Skeletal muscle satellite cell (primary cell): ENCODE data around the gene FLYWCH1.

ENCODE experiments used
- H3K27me3 ChIP-seq: 2 replicates; pipeline ENCODE4 v1.7.0; 2013; ENCODE audit warnings: low read length; ENCODE audit not compliant: control insufficient read depth, insufficient read depth
- H3K36me3 ChIP-seq: 2 replicates; pipeline ENCODE4 v1.7.0; 2013; ENCODE audit warnings: mild to moderate bottlenecking, control low read depth, low read length; ENCODE audit not compliant: insufficient read depth
- H3K4me1 ChIP-seq: 2 replicates; pipeline ENCODE4 v1.7.0; 2013; ENCODE audit warnings: low read length; ENCODE audit not compliant: control insufficient read depth, insufficient read depth
- H3K4me2 ChIP-seq: 2 replicates; pipeline ENCODE4 v1.7.0; 2013; ENCODE audit warnings: mild to moderate bottlenecking, low read length
- H3K4me3 ChIP-seq: 2 replicates; pipeline ENCODE4 v1.7.0; 2013; ENCODE audit warnings: low read length
- H3K9ac ChIP-seq: 2 replicates; pipeline ENCODE4 v1.7.0; 2013; ENCODE audit warnings: mild to moderate bottlenecking, low read depth, low read length, moderate library complexity
- H3K9me3 ChIP-seq: replicated peaks from 2 replicates; pipeline ENCODE4 v1.7.0; 2013; ENCODE audit warnings: mild to moderate bottlenecking, control low read depth, low read length

FLYWCH1 gene

DNA sequence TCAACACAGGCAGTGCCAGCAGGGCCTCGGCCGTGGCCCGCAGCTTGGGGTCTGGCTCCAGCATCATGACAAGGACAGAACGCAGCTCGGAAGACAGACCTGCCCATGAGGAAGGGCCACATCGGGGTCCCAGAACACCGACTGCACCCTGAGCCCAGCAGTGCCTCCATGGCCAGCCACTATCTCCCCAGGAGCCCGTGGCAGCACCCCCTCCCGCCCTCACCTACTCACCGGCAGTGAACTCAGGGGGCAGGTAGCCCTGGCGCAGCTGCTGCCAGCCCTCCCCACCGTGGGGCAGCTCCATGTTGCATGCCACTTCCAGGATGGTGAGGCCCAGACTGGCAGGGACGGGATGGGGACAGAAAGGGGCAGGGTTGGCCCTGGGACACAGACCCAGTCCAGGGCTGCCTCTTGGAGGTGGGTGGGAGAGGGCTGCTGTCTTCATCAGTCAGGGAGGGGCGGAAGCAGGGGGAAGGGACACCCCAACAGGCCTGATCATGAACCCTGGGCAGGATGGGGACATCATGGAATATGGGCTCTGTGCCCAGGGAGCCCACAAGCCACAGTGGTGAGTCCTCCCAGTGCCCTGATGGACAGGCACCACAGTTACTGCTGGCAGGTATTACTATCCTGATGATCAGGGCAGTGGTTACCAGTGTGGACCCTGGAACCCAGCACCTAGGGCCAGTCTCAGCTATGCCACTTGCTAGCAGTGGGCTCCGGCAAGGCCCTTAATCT lies 62.8 kb downstream of the FLYWCH1 start:
- H3K9ac ChIP-seq = no peak overlapping the region
- H3K4me3 ChIP-seq = no peak overlapping the region
- H3K4me1 ChIP-seq = peaks cover 19% of the 10 kb centered on the region
- H3K27me3 ChIP-seq = no peaks in the 10 kb centered on the region
- H3K4me2 ChIP-seq = no peak overlapping the region
- no peaks in the 10 kb centered on the region for H3K36me3 ChIP-seq
- no peaks in the 10 kb centered on the region for H3K9me3 ChIP-seq

DNA sequence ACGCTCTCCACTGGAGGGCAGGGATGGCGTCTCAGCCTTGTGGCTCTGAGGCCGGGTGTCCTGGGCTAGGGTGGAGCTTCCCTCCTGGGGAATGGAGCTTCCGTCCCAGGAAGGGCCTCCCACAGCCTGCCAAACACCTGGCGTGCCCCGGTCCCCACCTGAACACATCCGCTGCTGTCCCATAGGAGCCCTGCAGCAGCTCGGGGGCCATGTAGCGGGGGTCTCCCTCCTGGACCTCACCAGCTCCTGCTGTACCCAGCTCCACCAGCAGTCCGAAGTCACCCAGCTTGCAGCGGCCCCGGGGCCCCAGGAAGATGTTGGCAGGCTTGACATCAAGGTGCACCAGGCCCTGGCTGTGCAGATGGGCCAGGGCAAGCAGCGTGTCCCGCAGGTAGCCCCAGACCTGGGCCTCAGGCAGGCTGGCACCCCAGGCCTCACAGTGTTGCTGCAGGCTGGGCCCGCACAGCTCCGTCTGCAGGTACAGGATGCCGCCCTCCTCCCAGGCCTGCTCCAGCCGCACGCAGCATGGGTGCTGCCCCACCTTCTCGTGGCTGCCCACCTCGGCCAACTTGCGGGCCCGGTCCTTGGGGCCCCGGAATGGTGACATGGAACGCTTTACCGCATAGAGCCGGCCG lies 63.5 kb downstream of the FLYWCH1 start:
- no peaks in the 10 kb centered on the region for H3K36me3 ChIP-seq
- no peak overlapping the region for H3K9ac ChIP-seq
- H3K4me2 ChIP-seq = no peak overlapping the region
- no peak overlapping the region for H3K4me3 ChIP-seq
- peaks cover 16% of the 10 kb centered on the region for H3K4me1 ChIP-seq
- no peaks in the 10 kb centered on the region for H3K27me3 ChIP-seq
- no peaks in the 10 kb centered on the region for H3K9me3 ChIP-seq

DNA sequence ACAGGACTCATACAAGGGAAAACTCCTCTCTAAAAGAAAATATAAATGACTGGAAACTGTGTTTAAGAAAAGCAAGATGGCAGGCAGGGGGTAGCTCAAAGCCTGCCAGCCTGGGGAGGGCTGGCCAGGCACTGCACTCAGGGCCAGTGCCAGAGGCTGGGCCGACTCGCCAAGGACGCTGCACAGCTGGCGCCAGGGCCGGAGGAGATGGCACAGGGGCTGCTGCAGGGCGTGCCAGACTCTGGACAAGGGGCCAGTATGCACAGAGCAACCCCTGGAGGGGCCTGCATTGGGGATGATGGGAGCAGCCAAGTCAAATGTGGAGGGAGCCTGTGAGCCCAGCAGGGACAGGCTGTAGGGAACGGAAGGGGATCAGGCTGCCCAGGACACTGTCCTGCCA lies 64.5 kb downstream of the FLYWCH1 start:
- Histone ChIP-seq H3K4me1 (peaks cover 13% of the 10 kb centered on the region), H3K36me3 (no peaks in the 10 kb centered on the region), H3K4me2 (no peak overlapping the region), H3K4me3 (no peak overlapping the region), H3K9ac (no peak overlapping the region), H3K9me3 (no peaks in the 10 kb centered on the region), H3K27me3 (no peaks in the 10 kb centered on the region)

DNA sequence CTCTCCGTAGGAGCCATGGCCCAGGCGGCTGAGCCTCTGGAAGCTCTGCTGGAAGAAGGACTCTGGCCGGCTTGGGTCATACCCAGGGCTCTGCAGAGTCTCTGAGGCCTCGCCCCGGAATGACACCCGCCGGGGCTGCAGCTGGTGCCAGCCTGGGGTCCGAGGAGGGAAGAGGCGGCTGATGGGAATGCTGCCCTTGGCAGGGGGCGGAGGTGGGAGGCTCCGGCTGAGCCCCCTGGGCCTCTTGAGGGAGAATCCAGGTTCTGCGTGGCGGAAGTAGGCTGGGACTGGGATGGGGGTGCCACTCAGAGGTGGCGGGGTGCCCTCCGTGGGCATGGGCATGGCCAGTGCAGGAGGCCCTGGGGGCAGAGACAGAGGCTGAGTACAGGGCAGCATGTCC lies 64.9 kb downstream of the FLYWCH1 start:
- Histone ChIP-seq H3K4me3 (no peak overlapping the region), H3K9me3 (no peaks in the 10 kb centered on the region), H3K9ac (no peak overlapping the region), H3K4me1 (peaks cover 12% of the 10 kb centered on the region), H3K36me3 (no peaks in the 10 kb centered on the region), H3K27me3 (no peaks in the 10 kb centered on the region), H3K4me2 (no peak overlapping the region)

DNA sequence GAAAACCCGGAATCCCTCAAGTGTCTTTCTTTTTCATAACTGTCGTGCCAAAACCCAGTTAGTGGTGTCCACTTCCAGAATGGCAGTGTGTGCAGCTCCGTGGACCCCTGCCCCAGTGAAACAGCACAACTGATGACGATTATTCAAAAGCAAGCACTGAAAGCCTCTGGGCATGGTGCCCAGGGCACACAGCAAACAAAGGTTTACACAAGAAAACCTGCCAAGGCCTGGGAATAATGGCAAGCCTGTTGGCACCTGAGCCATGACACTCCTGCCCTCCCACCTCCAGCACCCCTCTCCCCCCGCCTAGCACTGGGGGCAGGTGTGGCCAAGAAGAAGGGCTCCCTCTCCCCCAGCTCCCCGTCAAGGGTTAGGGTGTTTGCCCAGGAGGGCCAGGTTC lies 65.7 kb downstream of the FLYWCH1 start:
- no peaks in the 10 kb centered on the region for H3K27me3 ChIP-seq
- H3K4me1 ChIP-seq = peaks cover 12% of the 10 kb centered on the region
- no peak overlapping the region for H3K9ac ChIP-seq
- no peaks in the 10 kb centered on the region for H3K9me3 ChIP-seq
- H3K4me3 ChIP-seq = no peak overlapping the region
- no peaks in the 10 kb centered on the region for H3K36me3 ChIP-seq
- H3K4me2 ChIP-seq = no peak overlapping the region

DNA sequence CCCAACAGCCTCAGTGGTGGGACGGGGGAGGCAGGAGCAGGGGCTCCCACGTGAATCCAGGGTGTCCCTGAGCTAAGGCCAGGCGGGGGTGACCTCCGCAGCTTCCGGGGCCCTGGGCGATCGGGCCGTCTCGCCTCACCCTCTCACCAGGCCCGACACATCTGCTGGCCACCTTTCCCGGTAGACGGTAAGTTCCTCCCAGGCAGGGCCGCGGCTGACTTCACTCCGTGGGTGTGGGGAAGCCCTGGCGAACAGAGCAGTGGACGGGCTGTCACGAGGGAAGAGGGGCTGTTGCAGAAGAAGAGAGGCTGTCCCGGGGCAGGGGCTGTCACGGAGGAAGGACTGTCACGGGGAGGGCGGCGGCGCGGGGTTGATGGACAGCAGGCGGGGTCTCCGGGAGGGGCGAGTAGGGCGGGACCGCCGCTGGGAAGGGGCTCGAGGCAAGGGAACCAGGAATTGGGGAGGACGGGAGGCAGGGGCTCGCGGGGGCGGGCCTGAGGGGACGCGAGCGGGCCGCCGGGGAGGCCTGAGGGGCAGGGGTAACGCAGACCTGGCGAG lies 68.0 kb downstream of the FLYWCH1 start:
- Histone ChIP-seq H3K4me1 (peaks cover 17% of the 10 kb centered on the region), H3K4me3 (peak overlapping the region; percentile 83), H3K9ac (peak overlapping the region; percentile 97), H3K27me3 (no peaks in the 10 kb centered on the region), H3K4me2 (peak overlapping the region; percentile 96), H3K36me3 (no peaks in the 10 kb centered on the region), H3K9me3 (no peaks in the 10 kb centered on the region)

DNA sequence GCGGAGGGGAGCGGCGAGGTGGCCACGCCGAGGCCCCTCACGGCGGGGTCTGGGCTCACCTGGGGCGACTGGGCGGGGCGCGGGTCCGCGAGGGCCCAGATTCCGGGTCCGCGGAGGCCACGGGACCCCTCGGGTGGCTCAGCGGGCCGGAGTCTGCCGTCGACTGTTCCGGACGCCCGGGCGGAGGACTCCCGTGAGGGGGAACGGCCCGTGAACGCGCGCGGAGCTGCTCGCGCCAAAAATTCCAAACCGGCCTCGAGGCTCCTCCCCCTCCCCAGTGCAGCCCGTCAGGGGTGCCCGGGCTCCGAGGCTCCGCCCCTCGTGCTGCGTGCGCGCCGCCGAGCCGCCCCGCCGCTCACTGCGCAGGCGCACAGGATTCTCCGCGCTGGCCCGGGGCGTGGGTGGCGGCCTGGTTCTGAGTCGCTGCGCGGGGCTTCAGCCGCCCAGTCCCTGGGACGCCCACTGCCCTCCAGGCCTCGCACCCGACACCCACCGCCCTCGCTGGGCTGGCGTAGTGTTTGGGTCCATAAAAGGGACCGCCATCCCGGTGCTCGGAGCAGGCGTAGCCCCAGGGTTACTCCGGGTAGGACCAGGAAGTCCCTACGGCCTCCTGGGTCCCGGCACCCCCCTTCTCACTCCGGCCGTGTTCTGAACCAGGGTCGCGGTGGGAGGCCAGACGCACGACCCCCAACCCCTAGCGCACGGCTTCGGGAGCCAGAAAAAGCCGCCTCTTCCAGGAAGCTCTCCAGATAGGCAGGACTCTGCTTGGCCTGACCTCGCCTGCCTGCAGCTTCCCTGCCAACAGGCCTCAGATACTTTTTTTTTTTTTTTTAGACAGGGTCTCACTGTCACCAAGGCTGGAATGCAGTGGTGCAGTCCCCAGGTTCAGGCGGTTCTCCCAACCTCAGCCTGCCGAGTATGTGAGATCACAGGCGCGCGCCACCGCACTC lies 68.8 kb downstream of the FLYWCH1 start, which contains the start of gene PKMYT1:
PKMYT1 (minus strand) TSS at position 220 of the 950 bp plus-strand sequence. CDS start 789 bp downstream, outside the sequence.
- Histone ChIP-seq H3K4me2 (peak within 1 kb of the TSS; percentile 96), H3K9ac (peak within 1 kb of the TSS; percentile 97), H3K9me3 (no peaks in the 10 kb centered on the region), H3K4me1 (peaks cover 21% of the 10 kb centered on the region), H3K27me3 (no peaks in the 10 kb centered on the region), H3K4me3 (peak within 1 kb of the TSS; percentile 83), H3K36me3 (no peaks in the 10 kb centered on the region)

DNA sequence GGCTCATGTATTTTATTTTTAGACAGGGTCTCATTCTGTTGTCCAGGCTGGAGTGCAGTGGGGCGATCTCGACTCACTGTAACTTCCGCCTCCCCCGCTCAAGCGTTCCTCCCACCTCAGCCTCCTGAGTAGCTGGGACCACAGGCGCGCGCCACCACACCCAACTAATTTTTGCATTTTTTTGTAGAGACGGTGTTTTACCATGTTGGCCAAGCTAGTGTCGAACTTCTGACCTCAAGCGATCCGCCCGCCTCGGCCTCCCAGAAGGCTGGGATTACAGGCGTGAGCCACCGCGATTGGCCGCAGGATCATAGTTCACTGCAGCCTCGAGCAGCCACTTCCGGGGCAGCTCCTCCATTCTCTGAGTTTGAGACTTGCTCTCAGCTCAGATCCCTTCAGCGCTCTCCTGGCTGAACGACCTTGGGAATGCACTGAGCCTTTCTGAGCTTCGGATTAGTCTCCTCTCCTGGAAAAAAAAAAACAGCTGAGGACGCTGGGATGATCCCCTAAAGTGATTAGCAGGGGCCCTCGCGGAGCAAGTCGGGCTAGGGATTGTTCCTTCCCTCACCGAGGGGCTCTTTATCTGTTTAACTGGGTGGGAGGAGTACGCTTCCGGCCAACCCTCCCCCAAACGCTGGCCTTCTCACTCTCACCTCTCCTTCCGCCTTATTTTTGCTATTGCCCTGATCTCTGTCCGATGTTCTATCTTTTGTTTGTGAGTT lies 69.6 kb downstream of the FLYWCH1 start:
- Histone ChIP-seq H3K27me3 (no peaks in the 10 kb centered on the region), H3K36me3 (no peaks in the 10 kb centered on the region), H3K9ac (peak overlapping the region; percentile 97), H3K4me2 (peak overlapping the region; percentile 96), H3K4me1 (peaks cover 26% of the 10 kb centered on the region), H3K4me3 (peak overlapping the region; percentile 83), H3K9me3 (no peaks in the 10 kb centered on the region)

DNA sequence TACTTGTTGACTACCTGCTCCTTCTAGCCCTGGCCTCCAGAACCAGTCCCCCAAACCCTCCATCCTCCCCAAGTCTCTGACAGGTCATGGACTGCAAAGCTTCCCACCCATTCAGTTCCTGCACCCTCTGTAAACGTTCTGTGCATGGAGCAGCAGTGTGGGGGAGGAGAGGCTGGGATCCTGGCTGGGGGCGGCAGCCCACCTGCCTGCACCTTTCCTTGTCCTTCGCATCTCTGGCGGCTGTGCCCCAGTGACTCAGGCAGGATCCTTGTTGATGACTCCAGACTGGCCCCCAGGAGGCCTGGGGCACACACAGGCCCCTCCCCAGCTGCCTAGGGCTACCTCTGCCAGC lies 70.1 kb downstream of the FLYWCH1 start:
- Histone ChIP-seq H3K4me1 (peaks cover 26% of the 10 kb centered on the region), H3K9ac (no peak overlapping the region), H3K9me3 (no peaks in the 10 kb centered on the region), H3K4me3 (no peak overlapping the region), H3K36me3 (no peaks in the 10 kb centered on the region), H3K4me2 (no peak overlapping the region), H3K27me3 (no peaks in the 10 kb centered on the region)

DNA sequence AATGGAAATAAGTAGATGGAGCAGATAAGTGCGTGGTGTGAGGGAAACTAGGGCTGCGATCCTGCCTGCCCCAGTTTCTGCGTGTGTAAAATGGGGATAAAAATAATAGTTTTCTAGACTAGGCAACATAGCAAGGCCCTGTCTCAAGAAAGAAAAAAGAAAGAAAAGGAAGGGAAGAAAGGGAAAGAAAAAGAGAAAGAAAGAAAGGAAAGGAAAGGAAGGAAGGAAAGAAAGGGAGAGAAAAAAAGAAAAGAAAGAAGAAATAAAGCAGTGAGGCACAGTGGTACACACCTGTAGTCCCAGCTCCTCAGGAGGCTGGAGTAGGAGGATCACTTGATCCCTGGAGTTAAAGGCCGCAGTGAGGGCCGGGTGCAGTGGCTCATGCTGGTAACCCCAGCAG lies 70.7 kb downstream of the FLYWCH1 start:
- H3K27me3 ChIP-seq = no peaks in the 10 kb centered on the region
- no peak overlapping the region for H3K4me2 ChIP-seq
- H3K4me1 ChIP-seq = peaks cover 26% of the 10 kb centered on the region
- H3K36me3 ChIP-seq = no peaks in the 10 kb centered on the region
- H3K9ac ChIP-seq = no peak overlapping the region
- H3K4me3 ChIP-seq = no peak overlapping the region
- H3K9me3 ChIP-seq = no peaks in the 10 kb centered on the region
